Upper lobe of left lung (tissue), 4 donors: Measurements from ENCODE around the gene MIX23.

ENCODE experiments used
- POLR2A ChIP-seq, 4 donors: fragments of 450-650 bp; IDR thresholded peaks; one replicate each; pipeline ENCODE4 v1.5.1; 2016 to 2017; ENCODE audit warnings: antibody characterized with exemption in 4 of 4, mild to moderate bottlenecking in 2 of 4
- POLR2AphosphoS5 ChIP-seq, 2 donors: sonication (generic); formaldehyde crosslinking; IDR thresholded peaks; one replicate each; pipeline ENCODE4 v1.5.1; 2017; ENCODE audit warnings: antibody characterized with exemption in 2 of 2

GRCh38 chr3:122406198-122406597 lies 23.2 kb upstream of the MIX23 start:
- TF ChIP-seq POLR2A (IDR thresholded peaks at IDR 0.05) (no peak), POLR2AphosphoS5 (IDR thresholded peaks at IDR 0.05) (no peak)
